ACHN (cell line): Measurements from ENCODE around the gene MYOG.

Experiments used
- DNase-seq: peaks from one replicate; pipeline ENCODE4 v3.0.0-alpha.2; 2015
- in situ Hi-C: cut with HindIII; loops from 2 replicates; pipeline ENCODE4 v1.10.0; 2017; ENCODE audit warnings: low sequenced_read_pairs, low pct_ligation_motif_present, low pct_unique_long_range_greater_than_20kb

Gene MYOG

DNA sequence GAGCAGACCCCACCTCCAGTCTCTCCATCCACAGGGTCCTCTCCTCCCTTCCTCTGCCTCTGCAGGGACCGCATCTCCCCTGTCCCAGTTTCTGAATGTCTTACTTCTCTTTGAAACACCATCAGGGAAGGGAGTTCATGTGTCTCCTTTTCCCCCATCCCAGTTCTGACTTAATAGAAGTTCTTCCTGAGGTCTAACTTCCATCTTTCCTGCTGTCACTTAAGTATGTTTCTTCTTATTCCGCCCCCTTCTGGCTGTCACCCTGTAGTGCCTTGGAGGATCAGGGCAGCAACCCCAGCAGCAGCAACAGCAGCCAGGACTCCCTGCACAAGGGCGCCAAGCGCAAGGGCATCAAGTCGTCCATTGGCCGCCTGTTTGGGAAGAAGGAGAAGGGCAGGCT is 29.3 kb downstream of the MYOG start:
- in situ Hi-C loops: no loop called here
- DNase-seq: peak; percentile 17

DNA sequence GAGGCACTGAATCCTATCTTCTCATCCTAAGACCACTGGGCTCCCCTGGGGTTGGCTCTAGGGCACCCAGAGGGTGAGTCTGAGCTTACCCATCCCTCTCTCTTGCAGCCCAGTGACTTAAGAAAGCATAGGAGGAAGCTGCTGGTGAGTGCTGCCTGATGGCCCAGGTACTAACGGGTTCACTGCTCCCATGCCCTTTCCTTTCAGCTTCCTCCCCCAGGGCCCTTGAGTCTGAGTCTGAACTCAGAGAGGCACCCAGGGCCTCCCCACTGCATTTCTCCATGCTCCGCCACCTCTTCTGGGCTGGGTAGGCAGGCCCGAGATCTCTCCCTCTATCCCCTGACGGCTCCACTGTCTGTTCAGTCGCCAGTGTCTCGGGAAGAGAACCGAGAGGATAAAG is 29.8 kb downstream of the MYOG start:
- no peak for DNase-seq
- in situ Hi-C loops: no loop called here

DNA sequence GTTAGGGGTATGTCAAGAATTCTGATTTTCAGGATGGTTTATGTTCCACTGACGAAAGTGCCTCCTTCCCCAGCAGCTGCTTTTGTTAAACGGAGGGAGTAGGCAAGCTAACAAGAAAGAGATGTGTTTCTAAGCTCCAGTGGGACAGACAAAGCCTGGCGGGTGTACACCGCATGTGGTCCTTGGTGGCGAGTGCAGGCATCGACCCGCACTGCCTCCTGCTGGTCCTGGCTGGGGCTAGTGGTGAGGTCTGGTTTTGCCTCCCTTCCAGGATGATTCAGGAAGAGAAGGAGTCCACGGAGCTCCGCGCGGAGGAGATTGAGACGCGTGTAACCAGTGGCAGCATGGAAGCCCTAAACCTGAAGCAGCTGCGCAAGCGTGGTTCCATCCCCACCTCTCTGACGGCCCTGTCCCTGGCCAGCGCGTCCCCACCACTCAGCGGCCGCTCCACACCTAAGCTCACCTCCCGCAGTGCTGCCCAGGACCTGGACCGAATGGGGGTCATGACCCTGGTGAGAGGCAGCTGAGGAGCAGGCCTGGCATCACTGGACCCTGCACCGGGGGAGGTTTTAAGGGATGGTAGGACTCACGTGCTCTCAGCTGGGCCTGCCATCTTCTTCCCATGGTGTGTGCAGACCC is 30.5 kb downstream of the MYOG start:
- DNase-seq: peak; percentile 8
- in situ Hi-C loops: no loop called here

DNA sequence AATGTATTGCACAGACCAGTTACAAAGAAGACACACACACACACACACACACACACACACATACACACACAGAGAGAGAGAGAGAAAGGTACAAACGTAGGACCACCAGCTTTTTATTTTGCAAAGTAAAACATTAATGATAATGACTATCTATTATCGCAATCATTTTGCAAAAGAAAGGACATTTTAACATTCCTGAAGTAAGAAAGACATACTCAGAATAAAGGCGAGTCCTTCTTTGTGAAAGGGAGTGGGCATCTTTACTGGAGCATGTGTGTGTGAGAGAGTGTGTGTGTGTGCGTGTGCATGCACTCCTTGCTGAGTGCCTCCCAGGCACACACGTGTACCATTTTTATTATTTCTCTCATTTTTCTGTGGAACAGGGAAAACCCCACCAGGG is 31.2 kb downstream of the MYOG start:
- no peak for DNase-seq
- in situ Hi-C loops: no loop called here

DNA sequence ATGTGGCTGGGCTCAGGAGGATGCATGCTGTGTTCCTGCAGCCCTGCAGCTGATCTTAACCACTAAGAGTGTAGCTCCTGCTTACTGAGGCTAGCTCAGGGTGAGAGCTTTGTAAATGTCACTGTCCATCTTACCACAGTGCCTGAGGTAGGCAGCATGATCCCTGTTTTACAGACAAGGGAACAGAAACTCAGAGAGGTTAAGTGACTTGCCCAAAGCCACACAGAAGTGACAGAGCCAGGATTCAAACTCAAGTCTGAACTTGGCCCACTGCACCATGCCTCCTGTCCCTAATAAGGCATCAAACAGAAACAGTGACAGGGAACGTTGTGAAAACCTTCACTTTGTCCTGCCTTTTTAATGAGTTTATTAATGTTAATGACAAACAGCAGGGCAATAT is 31.6 kb downstream of the MYOG start:
- in situ Hi-C loops: no loop called here
- DNase-seq: no peak

DNA sequence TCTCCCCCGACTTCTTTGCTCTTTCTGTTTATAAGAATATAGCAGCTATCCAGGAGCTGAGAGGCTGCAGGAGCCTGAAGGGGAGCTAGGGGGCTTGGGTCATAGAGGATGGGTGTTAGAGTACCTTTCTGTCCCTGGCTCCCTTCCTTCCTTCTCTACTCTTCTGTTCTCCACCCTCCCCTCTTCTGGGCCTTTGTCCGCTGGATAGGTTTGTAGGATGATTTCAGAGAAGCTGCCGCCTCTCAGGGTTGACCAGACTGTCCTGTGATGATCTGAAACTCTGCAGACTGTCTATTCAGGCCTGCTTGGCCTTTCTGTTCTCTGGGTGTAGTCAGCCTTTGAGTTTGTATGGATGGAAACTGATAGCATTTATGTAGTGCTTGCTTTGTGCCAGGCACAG is 33.2 kb downstream of the MYOG start:
- in situ Hi-C loops: no loop called here
- no peak for DNase-seq

DNA sequence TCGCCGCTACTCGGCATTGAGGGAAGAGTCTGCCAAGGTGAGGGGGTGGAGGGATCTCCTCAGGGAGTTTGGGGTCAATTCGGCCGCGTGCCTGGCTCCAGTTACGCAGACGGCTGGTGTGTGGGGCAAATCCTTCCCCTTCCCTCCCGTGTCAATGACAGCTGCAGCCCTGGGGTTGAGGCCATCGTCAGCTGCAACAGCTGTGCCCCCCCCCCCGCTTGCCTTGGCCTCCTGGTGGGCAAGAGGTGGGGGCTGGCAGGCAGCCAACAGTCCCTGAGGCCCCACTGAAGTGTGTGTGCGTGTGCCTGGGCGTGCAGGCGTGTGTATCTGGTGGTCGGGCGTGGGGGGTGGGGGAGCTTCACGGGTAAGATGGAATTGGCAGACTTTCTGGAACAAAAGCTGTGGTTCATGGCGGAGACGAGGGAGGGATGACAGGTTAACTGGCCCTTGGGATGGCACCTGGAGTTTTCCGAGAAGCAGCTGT is 33.9 kb downstream of the MYOG start:
- in situ Hi-C loops: no loop called here
- DNase-seq: no peak

DNA sequence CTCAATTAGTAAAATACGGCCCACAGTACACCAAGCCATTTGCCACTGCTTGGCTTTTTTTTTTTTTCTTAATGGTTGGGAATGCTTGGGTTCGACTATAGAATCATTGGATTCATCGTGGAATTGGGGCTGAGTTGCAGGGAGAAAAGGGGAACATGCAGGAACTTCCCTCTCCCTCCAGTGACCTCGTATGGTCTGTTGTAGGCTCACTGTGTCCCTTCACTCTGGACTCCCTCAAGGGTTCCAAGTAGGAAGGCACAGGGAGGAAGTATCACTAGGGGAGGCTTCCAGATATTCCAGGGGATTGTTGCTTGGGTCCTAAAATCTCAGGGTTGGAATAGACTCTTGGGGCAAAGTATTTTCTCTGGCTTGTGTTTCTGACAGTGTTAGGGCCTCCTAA is 35.0 kb downstream of the MYOG start:
- in situ Hi-C loops: no loop called here
- DNase-seq: no peak

DNA sequence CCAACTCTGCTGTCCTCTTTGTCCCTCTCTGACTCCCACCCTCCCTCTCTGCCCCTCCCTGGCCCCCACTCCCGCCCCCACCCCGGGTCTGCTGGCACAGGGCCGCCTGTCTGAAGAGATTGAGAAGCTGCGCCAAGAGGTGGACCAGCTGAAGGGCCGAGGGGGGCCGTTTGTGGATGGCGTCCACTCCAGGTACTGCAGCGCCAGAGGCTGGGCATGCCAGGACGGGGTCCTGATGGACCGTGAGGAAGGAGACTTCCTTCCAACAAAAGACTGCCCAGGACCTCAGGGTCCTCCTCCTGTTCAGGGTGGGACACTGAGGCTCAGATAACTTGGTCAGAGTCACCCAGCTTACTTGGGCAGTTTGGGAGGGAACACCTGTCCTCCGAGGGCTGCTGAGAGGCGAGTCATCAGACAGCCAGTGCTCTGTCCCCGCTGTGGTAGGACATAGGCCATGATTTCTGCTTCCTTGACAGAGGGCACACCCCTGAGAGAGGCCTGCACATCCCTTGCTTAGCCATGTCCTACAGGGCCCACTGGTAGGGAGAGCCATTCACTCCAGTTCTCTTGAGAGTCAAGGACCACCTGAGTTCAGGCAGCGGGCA is 36.1 kb downstream of the MYOG start:
- in situ Hi-C loops: loop anchor here (25.0 kb wide), 1 partner anchor 163 kb away; no protein-coding TSS in a partner anchor

DNA sequence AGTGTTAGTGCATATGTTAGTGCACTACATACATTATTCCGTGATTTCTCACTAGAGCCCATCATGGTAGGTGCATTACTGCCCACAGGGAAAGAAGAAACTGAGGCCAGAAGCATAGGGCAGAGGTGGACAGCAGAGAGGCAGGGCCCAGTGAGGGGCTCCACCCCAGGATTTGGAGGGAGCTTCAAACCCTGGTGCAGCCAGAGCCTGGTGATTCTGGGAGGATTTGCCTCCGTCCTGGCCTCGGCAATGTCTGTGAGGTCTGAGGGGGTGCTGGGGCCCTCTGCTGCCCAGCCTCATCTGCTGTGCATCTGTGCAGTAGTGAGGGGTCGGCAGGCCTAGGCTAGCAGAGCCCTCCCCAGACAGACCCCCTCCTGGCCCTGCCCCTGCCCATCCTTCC is 36.7 kb downstream of the MYOG start:
- in situ Hi-C loops: loop anchor here (25.0 kb wide), 1 partner anchor 163 kb away; no protein-coding TSS in a partner anchor
- no peak for DNase-seq

More for the DNA sequence above, 36.1 kb downstream of the MYOG start:
- no peak for DNase-seq

DNA sequence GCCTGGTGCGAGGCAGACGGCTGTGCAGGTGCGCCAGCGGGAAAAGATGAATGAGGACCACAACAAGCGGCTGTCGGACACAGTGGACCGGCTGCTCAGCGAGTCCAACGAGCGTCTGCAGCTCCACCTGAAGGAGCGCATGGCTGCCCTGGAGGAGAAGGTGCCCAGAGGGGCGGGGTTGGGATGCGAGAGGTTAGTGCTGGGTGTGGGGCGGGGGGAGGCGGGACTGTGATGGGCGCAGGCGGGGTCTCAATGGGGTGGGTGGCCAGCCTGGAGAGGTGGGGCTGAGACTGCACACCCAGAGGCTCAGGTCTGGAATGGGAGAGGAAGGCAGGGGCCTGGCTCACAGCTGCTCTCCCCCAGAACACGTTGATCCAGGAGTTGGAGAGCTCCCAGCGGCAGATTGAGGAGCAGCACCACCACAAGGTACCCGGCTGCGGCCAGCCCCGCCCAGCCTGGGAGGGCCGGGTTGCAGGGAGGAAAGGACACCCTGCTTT is 37.2 kb downstream of the MYOG start:
- in situ Hi-C loops: loop anchor here (25.0 kb wide), 1 partner anchor 164 kb away; no protein-coding TSS in a partner anchor
- DNase-seq: no peak

DNA sequence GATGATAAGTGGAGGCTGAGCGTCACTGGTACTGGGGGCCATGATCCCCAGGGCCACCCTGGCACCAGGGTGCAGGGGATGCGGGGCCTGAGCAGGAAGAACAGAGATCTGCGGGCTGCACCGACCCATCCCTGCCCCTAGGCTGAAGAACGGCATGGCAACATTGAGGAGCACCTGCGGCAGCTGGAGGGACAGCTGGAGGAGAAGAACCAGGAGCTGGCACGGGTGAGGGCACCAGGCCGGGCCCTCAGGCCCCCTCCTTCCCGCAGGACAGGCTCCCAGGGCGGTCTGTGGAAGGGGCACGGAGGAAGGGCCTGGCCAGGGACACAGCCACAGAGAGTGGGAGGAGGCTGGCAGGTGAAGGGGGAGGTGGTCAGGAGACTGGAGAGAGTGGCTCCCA is 37.7 kb downstream of the MYOG start:
- DNase-seq: no peak
- in situ Hi-C loops: loop anchor here (25.0 kb wide), 1 partner anchor 164 kb away; no protein-coding TSS in a partner anchor

DNA sequence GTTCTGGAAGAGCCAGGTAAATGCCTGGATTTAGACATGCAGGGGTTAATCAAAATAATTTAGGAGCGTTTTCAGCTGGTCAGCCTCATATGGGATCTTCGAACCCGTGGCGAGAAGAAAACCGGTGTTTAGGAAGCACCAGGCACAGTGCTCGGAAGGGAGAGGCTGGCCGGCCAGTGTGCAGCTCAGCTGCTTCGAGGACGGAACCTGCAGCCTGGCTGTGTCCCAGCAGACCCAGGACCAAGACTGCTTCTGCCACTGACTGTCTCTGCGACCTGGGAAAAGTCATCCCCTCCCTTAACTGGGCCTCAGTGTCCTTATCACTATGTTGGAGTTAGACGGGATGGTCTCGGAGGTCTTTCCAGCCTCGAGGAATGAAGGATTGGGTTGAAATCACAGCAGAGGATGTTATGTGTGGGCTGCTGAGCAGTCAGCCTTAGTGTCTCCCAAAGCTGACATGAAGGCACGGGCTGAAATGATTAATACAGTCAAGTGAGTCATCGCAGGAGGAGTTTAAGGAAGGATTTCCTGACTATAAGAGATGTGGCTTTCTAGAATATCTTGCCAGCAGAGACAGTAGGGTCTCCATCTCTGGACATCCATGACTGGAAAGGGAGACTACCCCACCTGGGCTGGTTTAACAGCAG is 38.7 kb downstream of the MYOG start:
- in situ Hi-C loops: loop anchor here (25.0 kb wide), 1 partner anchor 165 kb away; no protein-coding TSS in a partner anchor
- DNase-seq: peak; percentile 79

DNA sequence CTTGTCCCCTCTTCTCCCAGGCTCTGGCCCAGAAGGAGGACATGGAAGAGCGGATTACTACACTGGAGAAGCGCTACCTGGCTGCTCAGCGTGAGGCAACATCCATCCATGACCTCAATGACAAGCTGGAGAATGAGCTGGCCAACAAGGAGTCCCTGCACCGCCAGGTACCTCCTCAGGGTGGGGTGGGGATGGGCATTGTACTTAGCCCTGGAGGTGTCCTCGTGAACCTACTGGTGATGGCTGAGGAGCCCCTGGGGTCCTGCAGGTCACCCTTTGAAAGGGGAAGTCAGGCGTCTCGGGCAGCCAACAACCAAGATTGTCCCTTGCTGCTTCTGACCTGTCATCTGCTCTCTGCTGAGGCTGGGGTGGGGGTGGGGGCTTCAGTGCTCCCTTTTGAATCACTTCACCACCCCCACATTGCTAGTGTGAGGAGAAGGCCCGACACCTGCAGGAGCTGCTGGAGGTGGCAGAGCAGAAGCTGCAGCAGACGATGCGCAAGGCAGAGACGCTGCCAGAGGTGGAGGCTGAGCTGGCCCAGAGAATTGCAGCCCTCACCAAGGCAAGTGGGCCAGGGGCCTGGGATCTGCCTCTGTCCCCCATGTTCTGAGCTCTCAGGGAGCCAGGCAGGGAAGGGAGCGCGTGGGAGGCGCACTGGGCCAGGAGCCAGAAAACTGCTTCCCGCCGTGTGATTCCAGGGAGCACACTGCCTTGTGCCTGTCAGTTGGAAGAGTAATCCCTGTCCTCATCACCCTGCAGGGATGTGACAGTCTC is 39.8 kb downstream of the MYOG start:
- no peak for DNase-seq
- in situ Hi-C loops: loop anchor here (25.0 kb wide), 1 partner anchor 166 kb away; no protein-coding TSS in a partner anchor

DNA sequence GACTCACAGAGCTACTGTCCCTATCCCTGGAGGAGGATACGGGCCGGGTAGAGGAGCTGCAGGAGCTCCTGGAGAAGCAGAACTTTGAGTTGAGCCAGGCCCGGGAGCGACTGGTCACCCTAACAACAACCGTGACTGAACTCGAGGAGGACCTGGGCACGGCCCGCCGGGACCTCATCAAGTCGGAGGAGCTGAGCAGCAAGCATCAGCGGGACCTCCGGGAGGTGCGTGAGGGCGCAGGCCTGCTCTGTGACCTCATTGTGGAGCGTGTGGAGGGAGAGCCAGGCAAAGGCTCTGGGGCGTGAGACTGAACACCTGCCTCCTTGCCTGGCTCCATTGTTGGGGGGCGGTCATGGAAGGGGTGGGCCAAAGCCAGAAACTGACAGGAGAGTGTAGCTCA is 40.5 kb downstream of the MYOG start:
- no peak for DNase-seq
- in situ Hi-C loops: loop anchor here (25.0 kb wide), 1 partner anchor 167 kb away; no protein-coding TSS in a partner anchor

DNA sequence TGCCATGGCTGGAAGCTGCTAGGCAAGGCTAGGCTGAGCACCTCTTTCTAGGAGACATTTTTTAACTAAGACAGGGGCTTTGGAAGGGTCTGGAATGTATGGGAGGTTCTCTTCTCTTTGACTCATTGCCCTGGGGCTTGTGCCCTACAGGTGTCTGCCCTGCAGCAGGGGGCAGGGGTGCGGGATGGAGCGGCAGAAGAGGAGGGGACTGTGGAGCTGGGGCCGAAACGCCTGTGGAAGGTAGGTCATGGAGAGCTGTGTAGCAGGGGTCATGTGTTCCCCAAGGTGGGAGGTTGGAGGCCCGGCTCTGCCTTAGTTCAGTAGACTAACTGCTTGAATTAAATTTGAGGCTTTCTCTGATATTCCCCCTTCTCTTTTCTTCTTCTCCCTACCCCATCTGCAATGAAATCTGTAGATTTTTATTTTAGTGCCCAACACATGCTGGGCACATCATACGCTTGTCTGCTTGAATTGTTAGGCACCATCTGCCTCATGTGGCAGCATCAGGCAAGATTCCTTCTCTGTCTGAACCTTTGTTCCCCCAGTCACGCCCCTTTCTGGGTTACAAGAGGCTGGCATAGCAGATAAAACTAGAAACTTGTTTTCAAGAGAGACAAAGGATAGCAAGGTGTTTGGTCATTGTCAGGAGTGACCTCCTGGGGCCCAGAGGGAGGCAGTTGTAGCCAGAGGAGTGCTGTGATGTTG is 41.1 kb downstream of the MYOG start:
- in situ Hi-C loops: loop anchor here (25.0 kb wide), 1 partner anchor 168 kb away; no protein-coding TSS in a partner anchor
- DNase-seq: no peak

DNA sequence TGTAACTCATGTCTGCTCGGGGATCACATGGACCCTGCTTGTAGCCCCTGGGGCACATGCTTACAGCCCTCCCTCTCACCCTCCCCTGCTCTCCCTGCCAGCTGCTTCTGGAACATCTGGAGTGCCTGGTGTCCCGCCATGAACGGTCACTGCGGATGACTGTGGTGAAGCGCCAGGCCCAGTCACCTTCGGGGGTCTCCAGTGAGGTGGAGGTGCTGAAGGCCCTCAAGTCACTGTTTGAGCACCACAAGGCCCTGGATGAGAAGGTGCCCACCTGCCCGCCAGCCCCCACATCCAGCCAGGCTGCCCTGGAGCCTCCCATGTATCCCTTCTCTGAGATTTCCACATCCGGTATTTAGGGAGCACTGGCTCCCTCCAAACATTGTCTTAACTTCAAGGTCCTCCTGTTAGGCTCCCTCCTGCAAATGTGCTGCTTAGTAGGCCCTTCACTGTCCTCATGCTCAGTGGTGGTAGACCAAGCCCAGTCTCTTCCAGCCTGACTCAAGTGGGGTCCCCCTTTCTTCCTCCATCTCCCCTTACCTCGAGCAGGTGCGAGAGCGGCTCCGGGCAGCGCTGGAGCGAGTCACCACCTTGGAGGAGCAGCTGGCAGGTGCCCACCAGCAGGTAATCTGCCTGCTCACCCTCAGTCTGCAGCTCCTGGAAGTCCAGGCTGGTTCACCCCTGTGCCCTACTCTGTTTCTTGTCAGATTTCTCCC is 41.8 kb downstream of the MYOG start:
- no peak for DNase-seq
- in situ Hi-C loops: loop anchor here (25.0 kb wide), 1 partner anchor 168 kb away; no protein-coding TSS in a partner anchor
